ENCODE data around the gene OVCH1.

The OVCH1 gene

GRCh38 chr12:29518407-29518806 is 20.9 kb upstream of the OVCH1 start:
- Mint-ChIP-seq H3K4me3 (no peak overlapping the region), H3K27ac (no peak overlapping the region), H3K4me1 (ENCODE audit: low read depth) (no peaks in the 10 kb centered on the region), H3K9me3 (ENCODE audit: low read depth) (no peaks in the 10 kb centered on the region), H3K27me3 (peaks cover 5% of the 10 kb centered on the region), H3K36me3 (no peaks in the 10 kb centered on the region)

GRCh38 chr12:29517264-29517663 is 19.8 kb upstream of the OVCH1 start:
- H3K4me1 Mint-ChIP-seq (ENCODE audit: low read depth): no peaks in the 10 kb centered on the region
- H3K27me3 Mint-ChIP-seq: peaks cover 5% of the 10 kb centered on the region
- no peaks in the 10 kb centered on the region for H3K36me3 Mint-ChIP-seq
- H3K9me3 Mint-ChIP-seq (ENCODE audit: low read depth): no peaks in the 10 kb centered on the region
- no peak overlapping the region for H3K27ac Mint-ChIP-seq
- H3K4me3 Mint-ChIP-seq: no peak overlapping the region

GRCh38 chr12:29516431-29516875 is 19.0 kb upstream of the OVCH1 start:
- Mint-ChIP-seq H3K27ac (no peak overlapping the region), H3K4me1 (ENCODE audit: low read depth) (no peaks in the 10 kb centered on the region), H3K36me3 (no peaks in the 10 kb centered on the region), H3K9me3 (ENCODE audit: low read depth) (no peaks in the 10 kb centered on the region), H3K27me3 (peaks cover 5% of the 10 kb centered on the region), H3K4me3 (no peak overlapping the region)

GRCh38 chr12:29510591-29511185 is 13.2 kb upstream of the OVCH1 start:
- no peak overlapping the region for H3K4me3 Mint-ChIP-seq
- peaks cover 12% of the 10 kb centered on the region for H3K27me3 Mint-ChIP-seq
- H3K27ac Mint-ChIP-seq: no peak overlapping the region

GRCh38 chr12:29509503-29509902 is 12.0 kb upstream of the OVCH1 start:
- Mint-ChIP-seq H3K4me3 (no peak overlapping the region), H3K27ac (no peak overlapping the region)

More at GRCh38 chr12:29510591-29511185, 13.2 kb upstream of the OVCH1 start:
- H3K9me3 Mint-ChIP-seq (ENCODE audit: low read depth): no peaks in the 10 kb centered on the region
- no peaks in the 10 kb centered on the region for H3K4me1 Mint-ChIP-seq (ENCODE audit: low read depth)
- no peaks in the 10 kb centered on the region for H3K36me3 Mint-ChIP-seq

GRCh38 chr12:29508949-29509348 is 11.5 kb upstream of the OVCH1 start:
- Mint-ChIP-seq H3K4me3 (no peak overlapping the region), H3K27ac (no peak overlapping the region), H3K9me3 (ENCODE audit: low read depth) (no peaks in the 10 kb centered on the region), H3K4me1 (ENCODE audit: low read depth) (no peaks in the 10 kb centered on the region), H3K27me3 (peaks cover 11% of the 10 kb centered on the region), H3K36me3 (no peaks in the 10 kb centered on the region)

More at GRCh38 chr12:29509503-29509902, 12.0 kb upstream of the OVCH1 start:
- Mint-ChIP-seq H3K36me3 (no peaks in the 10 kb centered on the region), H3K9me3 (ENCODE audit: low read depth) (no peaks in the 10 kb centered on the region), H3K27me3 (peaks cover 11% of the 10 kb centered on the region), H3K4me1 (ENCODE audit: low read depth) (no peaks in the 10 kb centered on the region)

- H3K36me3 Mint-ChIP-seq: no peaks in the 10 kb centered on the region
- peaks cover 7% of the 10 kb centered on the region for H3K27me3 Mint-ChIP-seq
- no peak overlapping the region for H3K4me3 Mint-ChIP-seq
- no peak overlapping the region for H3K27ac Mint-ChIP-seq
- no peaks in the 10 kb centered on the region for H3K9me3 Mint-ChIP-seq (ENCODE audit: low read depth)
- H3K4me1 Mint-ChIP-seq (ENCODE audit: low read depth): no peaks in the 10 kb centered on the region
Measured at GRCh38 chr12:29505122-29505521, 7.6 kb upstream of the OVCH1 start.

- H3K4me3 Mint-ChIP-seq: no peak overlapping the region
- H3K27ac Mint-ChIP-seq: no peak overlapping the region
- peaks cover 7% of the 10 kb centered on the region for H3K27me3 Mint-ChIP-seq
- H3K4me1 Mint-ChIP-seq (ENCODE audit: low read depth): no peaks in the 10 kb centered on the region
- no peaks in the 10 kb centered on the region for H3K9me3 Mint-ChIP-seq (ENCODE audit: low read depth)
- H3K36me3 Mint-ChIP-seq: no peaks in the 10 kb centered on the region
Measured at GRCh38 chr12:29503283-29503682, 5.8 kb upstream of the OVCH1 start.

GRCh38 chr12:29499235-29499634 is 1.7 kb upstream of the OVCH1 start:
- Mint-ChIP-seq H3K4me1 (ENCODE audit: low read depth) (no peaks in the 10 kb centered on the region), H3K9me3 (ENCODE audit: low read depth) (no peaks in the 10 kb centered on the region), H3K27ac (no peak overlapping the region), H3K36me3 (no peaks in the 10 kb centered on the region), H3K4me3 (no peak overlapping the region), H3K27me3 (peaks cover 3% of the 10 kb centered on the region)

- H3K9me3 Mint-ChIP-seq (ENCODE audit: low read depth): no peaks in the 10 kb centered on the region
- H3K27me3 Mint-ChIP-seq: peaks cover 12% of the 10 kb centered on the region
Measured at GRCh38 chr12:29492891-29493290, 4.6 kb downstream of the OVCH1 start.

GRCh38 chr12:29486972-29487371 is 10.5 kb downstream of the OVCH1 start:
- Mint-ChIP-seq H3K4me3 (no peak overlapping the region), H3K4me1 (ENCODE audit: low read depth) (no peaks in the 10 kb centered on the region), H3K36me3 (no peaks in the 10 kb centered on the region), H3K27me3 (peaks cover 17% of the 10 kb centered on the region), H3K27ac (no peak overlapping the region), H3K9me3 (ENCODE audit: low read depth) (no peaks in the 10 kb centered on the region)

More at GRCh38 chr12:29492891-29493290, 4.6 kb downstream of the OVCH1 start:
- H3K27ac Mint-ChIP-seq: no peak overlapping the region
- H3K36me3 Mint-ChIP-seq: no peaks in the 10 kb centered on the region
- H3K4me3 Mint-ChIP-seq: no peak overlapping the region
- H3K4me1 Mint-ChIP-seq (ENCODE audit: low read depth): no peaks in the 10 kb centered on the region

GRCh38 chr12:29463198-29463597 is 34.3 kb downstream of the OVCH1 start:
- Mint-ChIP-seq H3K36me3 (no peaks in the 10 kb centered on the region), H3K9me3 (ENCODE audit: low read depth) (no peaks in the 10 kb centered on the region), H3K4me3 (no peak overlapping the region), H3K27me3 (peaks cover 1% of the 10 kb centered on the region), H3K27ac (no peak overlapping the region), H3K4me1 (ENCODE audit: low read depth) (no peaks in the 10 kb centered on the region)

GRCh38 chr12:29460082-29460481 is 37.4 kb downstream of the OVCH1 start:
- Mint-ChIP-seq H3K4me1 (ENCODE audit: low read depth) (no peaks in the 10 kb centered on the region), H3K9me3 (ENCODE audit: low read depth) (no peaks in the 10 kb centered on the region), H3K4me3 (no peak overlapping the region), H3K27me3 (peaks cover 2% of the 10 kb centered on the region), H3K27ac (no peak overlapping the region), H3K36me3 (no peaks in the 10 kb centered on the region)

- no peak overlapping the region for H3K4me3 Mint-ChIP-seq
- no peaks in the 10 kb centered on the region for H3K9me3 Mint-ChIP-seq (ENCODE audit: low read depth)
- H3K4me1 Mint-ChIP-seq (ENCODE audit: low read depth): no peaks in the 10 kb centered on the region
- H3K36me3 Mint-ChIP-seq: no peaks in the 10 kb centered on the region
- peaks cover 9% of the 10 kb centered on the region for H3K27me3 Mint-ChIP-seq
- H3K27ac Mint-ChIP-seq: no peak overlapping the region
Measured at GRCh38 chr12:29455087-29455486, 42.4 kb downstream of the OVCH1 start.

GRCh38 chr12:29451888-29452287 is 45.6 kb downstream of the OVCH1 start:
- Mint-ChIP-seq H3K27me3 (peaks cover 15% of the 10 kb centered on the region), H3K4me1 (ENCODE audit: low read depth) (no peaks in the 10 kb centered on the region), H3K27ac (no peak overlapping the region), H3K36me3 (no peaks in the 10 kb centered on the region), H3K4me3 (no peak overlapping the region), H3K9me3 (ENCODE audit: low read depth) (no peaks in the 10 kb centered on the region)

GRCh38 chr12:29448157-29448556 is 49.3 kb downstream of the OVCH1 start:
- no peaks in the 10 kb centered on the region for H3K4me1 Mint-ChIP-seq (ENCODE audit: low read depth)
- no peaks in the 10 kb centered on the region for H3K9me3 Mint-ChIP-seq (ENCODE audit: low read depth)
- no peaks in the 10 kb centered on the region for H3K36me3 Mint-ChIP-seq
- no peak overlapping the region for H3K4me3 Mint-ChIP-seq
- H3K27ac Mint-ChIP-seq: no peak overlapping the region
- H3K27me3 Mint-ChIP-seq: peaks cover 10% of the 10 kb centered on the region

Measured in activated naive CD8-positive, alpha-beta T cell (primary cell).